Testis (tissue), 3 donors: ENCODE results near the gene ZC3H10. TPM values are rescaled to one million over a fixed set of nuclear protein-coding genes. Genes with fewer than 3 reads are reported as not detected.

Experiments
- DNase-seq: peaks from one replicate; pipeline ENCODE4 v3.0.0-alpha.2; 2019
- H3K27ac ChIP-seq, 2 donors: fragments of 200-600 bp; sonication (generic); one replicate each; pipeline ENCODE4 v1.5.1; 2019
- H3K27me3 ChIP-seq: fragments of 200-600 bp; sonication (generic); one replicate; pipeline ENCODE4 v1.5.1; 2019
- H3K36me3 ChIP-seq: fragments of 200-600 bp; sonication (generic); one replicate; pipeline ENCODE4 v1.5.1; 2017; ENCODE audit warnings: low read depth; ENCODE audit errors: missing control alignments
- H3K4me1 ChIP-seq: fragments of 200-600 bp; sonication (generic); one replicate; pipeline ENCODE4 v1.5.1; 2019
- H3K4me3 ChIP-seq, 2 donors: fragments of 200-600 bp; sonication (generic); one replicate each; pipeline ENCODE4 v1.5.1; 2017 to 2019
- H3K9me3 ChIP-seq: fragments of 200-600 bp; sonication (generic); one replicate; pipeline ENCODE4 v1.5.1; 2017
- CTCF ChIP-seq, 3 experiments: fragments of 450-650 bp in 2 of 3; fragments of 200-600 bp in 1 of 3; sonication (generic) in 1 of 3; IDR thresholded peaks; one replicate each; pipeline ENCODE4 v1.5.1; 2016 to 2019; ENCODE audit warnings: antibody characterized with exemption in 3 of 3, mild to moderate bottlenecking in 2 of 3, moderate library complexity in 1 of 3
- POLR2A ChIP-seq: fragments of 450-650 bp; IDR thresholded peaks from one replicate; pipeline ENCODE4 v1.6.1; 2017; ENCODE audit warnings: antibody characterized with exemption, mild to moderate bottlenecking, moderate library complexity
- WGBS, 2 donors: methylation state at CpG; one replicate each; pipeline ENCODE4 v1.1.5; 2018; 5-methylcytosine and 5-hydroxymethylcytosine counted together
- intact Hi-C: fragments of 100-400 bp; cut with DNase I; formaldehyde crosslinking; loops from one replicate; pipeline ENCODE4 v1.15.1; 2023; ENCODE audit warnings: low total_unique reads
- polyA plus RNA-seq: library from polyadenylated mRNA; stranded (reverse); fragments of 350-450 nt; fragmentation: Illumina TruSeq; extraction: RNeasy Lipid Tissue Mini Kit (QIAGEN cat#74804); gene quantifications from one replicate; pipeline ENCODE4 v1.2.3, GENCODE V29; 2014; ENCODE audit warnings: low read depth, low replicate concordance; ENCODE audit not compliant: insufficient read depth
- total RNA-seq, 2 donors: library from RNA; depleted of rRNA; stranded (reverse); fragments of >200 nt; gene quantifications; one replicate each; pipeline ENCODE4 v1.2.3, GENCODE V29; 2016

ZC3H10 gene
- total and polyA plus RNA-seq, 3 donors from 2014 or later: 12.4 to 20.6 (median 16.2) TPM

GRCh38 chr12:56087220-56087619 lies 30.8 kb upstream of the ZC3H10 start:
- no peak for TF ChIP-seq CTCF (IDR thresholded peaks at IDR 0.05)
- TF ChIP-seq POLR2A: no peak
- no peaks in the 10 kb centered on the region for H3K4me1 ChIP-seq
- 88 to 93% methylated on average over 6 of the region's 6 CpGs for WGBS, 2 donors
- intact Hi-C loops: no loop called here
- no peaks in the 10 kb centered on the region for H3K27me3 ChIP-seq
- H3K9me3 ChIP-seq: no peaks in the 10 kb centered on the region
- H3K4me3 ChIP-seq: no peak overlapping the region
- no peak for DNase-seq
- no peaks in the 10 kb centered on the region for H3K36me3 ChIP-seq
- no peak overlapping the region for H3K27ac ChIP-seq

GRCh38 chr12:56097738-56098137 lies 20.3 kb upstream of the ZC3H10 start:
- Histone ChIP-seq H3K27ac (no peak overlapping the region), H3K36me3 (no peaks in the 10 kb centered on the region), H3K27me3 (no peaks in the 10 kb centered on the region), H3K9me3 (no peaks in the 10 kb centered on the region), H3K4me1 (no peaks in the 10 kb centered on the region), H3K4me3 (no peak overlapping the region)
- DNase-seq: no peak
- no peak for TF ChIP-seq CTCF (IDR thresholded peaks at IDR 0.05)
- TF ChIP-seq POLR2A: no peak
- intact Hi-C loops: no loop called here
- 94 to 97% methylated on average over 6 of the region's 6 CpGs for WGBS, 2 donors

GRCh38 chr12:56098592-56098991 lies 19.5 kb upstream of the ZC3H10 start:
- Histone ChIP-seq H3K27me3 (no peaks in the 10 kb centered on the region), H3K4me3 (no peak overlapping the region), H3K9me3 (no peaks in the 10 kb centered on the region), H3K27ac (no peak overlapping the region), H3K4me1 (no peaks in the 10 kb centered on the region), H3K36me3 (no peaks in the 10 kb centered on the region)
- WGBS, 2 donors: 88 to 90% methylated on average over 3 of the region's 3 CpGs
- TF ChIP-seq CTCF (IDR thresholded peaks at IDR 0.05) (no peak), POLR2A (no peak)
- intact Hi-C loops: no loop called here
- no peak for DNase-seq

- no peak for DNase-seq
- H3K27me3 ChIP-seq: no peaks in the 10 kb centered on the region
- no peak overlapping the region for H3K27ac ChIP-seq
- WGBS, 2 donors: 90 to 91% methylated on average over 4 of the region's 4 CpGs
- TF ChIP-seq CTCF (IDR thresholded peaks at IDR 0.05) (no peak), POLR2A (no peak)
- H3K36me3 ChIP-seq: no peaks in the 10 kb centered on the region
- intact Hi-C loops: no loop called here
- no peaks in the 10 kb centered on the region for H3K9me3 ChIP-seq
- no peak overlapping the region for H3K4me3 ChIP-seq
- H3K4me1 ChIP-seq: no peaks in the 10 kb centered on the region
Measured at GRCh38 chr12:56099787-56100186, 18.3 kb upstream of the ZC3H10 start.

- intact Hi-C loops: no loop called here
- peaks cover 10% of the 10 kb centered on the region for H3K4me1 ChIP-seq
- no peaks in the 10 kb centered on the region for H3K27me3 ChIP-seq
- no peak overlapping the region for H3K27ac ChIP-seq
- H3K36me3 ChIP-seq: no peaks in the 10 kb centered on the region
- DNase-seq: no peak
- WGBS, 2 donors: 85 to 89% methylated on average over 14 of the region's 14 CpGs
- H3K9me3 ChIP-seq: no peaks in the 10 kb centered on the region
- no peak overlapping the region for H3K4me3 ChIP-seq
- TF ChIP-seq POLR2A (no peak), CTCF (IDR thresholded peaks at IDR 0.05) (no peak)
Measured at GRCh38 chr12:56101045-56101444, 17.0 kb upstream of the ZC3H10 start.
